NCI-H82 treated with DMSO at 0.1 percent for 48 hours (cell line): ENCODE data around the gene TP53I3.
"Not testable (repeated sequence)": the region's sequence is repeated elsewhere in the genome, so short reads cannot be mapped to it uniquely, and the experiment has no call there.

ENCODE experiments used
- DNase-seq: peaks from one replicate; lab custom pipeline; 2025; ENCODE audit not compliant: unreplicated experiment; lab: John Stamatoyannopoulos, UW

The TP53I3 gene

DNA sequence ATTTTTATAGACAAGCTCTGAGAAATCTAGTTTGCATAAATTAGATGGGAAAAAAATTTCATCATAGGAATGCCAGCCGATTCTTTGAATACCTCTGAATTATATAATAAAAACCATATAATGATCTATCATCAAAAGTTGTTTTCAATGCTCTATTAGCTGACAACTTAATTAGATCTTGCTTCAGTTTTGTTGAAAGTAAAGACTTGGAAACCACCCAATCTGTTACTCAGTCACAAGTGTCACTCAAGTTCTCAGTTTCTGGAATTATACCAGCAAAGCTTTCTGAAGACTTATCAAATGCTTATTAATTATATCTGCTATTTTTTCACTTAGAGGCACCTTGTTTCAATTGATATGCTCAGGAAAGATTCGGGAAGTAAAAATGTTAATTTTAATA lies 17.4 kb upstream of the TP53I3 start:
- no peak for DNase-seq

DNA sequence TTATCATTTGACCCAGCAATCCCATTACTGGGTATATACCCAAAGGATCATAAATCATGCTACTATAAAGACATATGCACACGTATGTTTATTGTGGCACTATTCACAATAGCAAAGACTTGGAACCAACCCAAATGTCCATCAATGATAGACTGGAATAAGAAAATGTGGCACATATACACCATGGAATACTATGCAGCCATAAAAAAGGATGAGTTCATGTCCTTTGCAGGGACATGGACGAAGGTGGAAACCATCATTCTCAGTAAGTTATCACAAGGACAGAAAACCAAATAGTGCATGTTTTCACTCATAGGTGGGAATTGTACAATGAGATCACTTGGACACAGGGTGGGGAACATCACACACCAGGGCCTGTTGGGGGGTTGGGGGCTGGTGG lies 16.1 kb upstream of the TP53I3 start:
- DNase-seq = not testable (repeated sequence)

DNA sequence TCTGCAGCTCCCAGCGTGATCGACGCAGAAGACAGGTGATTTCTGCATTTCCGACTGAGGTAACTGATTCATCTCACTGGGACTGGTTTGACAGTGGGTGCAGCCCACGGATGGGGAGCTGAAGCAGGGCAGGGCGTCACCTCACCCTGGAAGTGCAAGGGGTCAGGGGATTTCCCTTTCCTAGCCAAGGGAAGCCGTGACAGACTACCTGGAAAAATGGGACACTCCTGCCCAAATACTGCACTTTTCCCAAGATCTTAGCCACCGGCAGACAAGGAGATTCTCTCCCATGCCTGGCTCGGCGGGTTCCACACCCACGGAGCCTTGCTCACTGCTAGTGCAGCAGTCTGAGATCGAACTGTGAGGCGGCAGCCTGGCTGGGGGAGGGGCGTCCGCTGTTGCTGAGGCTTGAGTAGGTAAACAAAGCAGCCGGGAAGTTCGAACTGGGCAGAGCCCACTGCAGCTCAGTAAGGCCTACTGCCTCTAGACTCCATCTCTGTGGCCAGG lies 10.6 kb upstream of the TP53I3 start:
- not testable (repeated sequence) for DNase-seq

DNA sequence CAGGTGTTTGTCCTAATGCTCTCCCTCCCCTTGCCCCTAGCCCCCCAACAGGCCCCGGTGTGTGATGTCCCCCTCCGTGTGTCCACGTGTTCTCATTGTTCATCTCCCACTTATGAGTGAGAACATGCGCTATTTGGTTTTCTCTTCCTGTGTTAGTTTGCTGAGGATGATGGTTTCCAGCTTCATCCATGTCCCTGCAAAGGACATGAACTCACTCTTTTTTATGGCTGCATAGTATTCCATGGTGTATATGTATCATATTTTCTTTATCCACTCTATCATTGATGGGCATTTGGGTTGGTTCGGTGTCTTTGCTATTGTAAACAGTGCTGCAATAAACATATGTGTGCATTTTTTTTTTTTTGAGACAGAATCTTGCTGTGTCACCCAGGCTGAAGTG lies 8.6 kb upstream of the TP53I3 start:
- DNase-seq = not testable (repeated sequence)

DNA sequence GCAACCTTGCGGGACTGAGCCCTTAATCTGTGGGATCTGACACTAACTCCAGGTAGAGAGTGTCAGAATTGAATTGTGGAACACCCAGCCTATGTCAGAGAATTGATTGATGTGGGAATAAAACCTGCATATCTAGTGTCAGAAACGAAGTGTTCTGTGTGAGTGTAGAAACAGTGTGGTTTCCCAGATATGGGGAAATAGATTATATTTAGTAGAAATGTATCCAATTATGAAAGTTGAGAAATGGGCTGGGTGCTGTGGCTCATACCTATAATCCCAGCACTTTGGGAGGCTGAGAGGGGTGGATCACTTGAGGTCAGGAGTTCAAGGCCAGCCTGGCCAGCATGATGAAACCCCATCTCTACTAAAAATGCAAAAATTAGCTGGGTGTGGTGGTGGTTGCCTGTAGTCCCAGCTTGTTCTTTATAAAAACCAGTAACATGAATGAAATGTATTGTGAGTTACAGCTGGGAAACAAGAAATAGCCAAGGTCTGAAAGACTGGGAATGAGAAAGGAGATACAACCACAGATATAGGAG lies 4.3 kb upstream of the TP53I3 start:
- no peak for DNase-seq

DNA sequence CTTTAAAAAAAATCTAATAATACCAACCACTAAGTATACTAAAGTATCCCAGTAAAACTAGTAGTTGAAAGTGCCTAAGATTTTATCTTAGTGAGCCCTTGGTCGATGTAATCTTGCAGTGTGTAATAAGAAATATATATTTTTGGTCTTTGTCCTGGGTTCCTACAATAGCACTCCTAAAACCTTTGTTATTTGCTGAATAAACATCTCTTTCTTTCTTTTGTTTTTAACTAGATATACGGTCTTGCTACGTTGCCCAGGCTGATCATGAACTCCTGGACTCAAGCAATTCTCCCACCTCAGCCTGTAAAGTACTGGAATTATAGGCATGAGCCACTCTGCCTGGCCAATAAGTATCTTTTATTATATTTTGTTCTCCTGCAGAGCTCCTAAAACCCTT lies 2.4 kb upstream of the TP53I3 start:
- DNase-seq = no peak

DNA sequence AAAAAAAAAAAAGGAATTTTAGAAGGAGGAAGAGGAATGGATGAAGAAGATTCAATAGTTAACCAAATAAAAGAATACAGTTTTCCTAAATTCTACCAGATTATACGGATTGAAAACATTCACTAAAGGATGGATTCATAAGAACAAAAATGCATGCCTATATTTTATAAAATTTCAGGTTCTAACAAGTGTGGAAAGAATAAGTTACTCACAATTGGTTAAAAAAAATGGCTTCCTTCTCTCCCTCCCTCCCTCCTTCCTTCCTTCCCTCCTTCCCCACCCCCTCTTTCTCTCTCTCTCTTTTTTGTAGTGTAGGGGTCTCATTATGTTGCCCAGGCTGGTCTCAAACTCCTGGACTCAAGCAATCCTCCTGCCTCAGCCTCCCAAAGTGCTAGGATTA lies 1.6 kb upstream of the TP53I3 start:
- no peak for DNase-seq

DNA sequence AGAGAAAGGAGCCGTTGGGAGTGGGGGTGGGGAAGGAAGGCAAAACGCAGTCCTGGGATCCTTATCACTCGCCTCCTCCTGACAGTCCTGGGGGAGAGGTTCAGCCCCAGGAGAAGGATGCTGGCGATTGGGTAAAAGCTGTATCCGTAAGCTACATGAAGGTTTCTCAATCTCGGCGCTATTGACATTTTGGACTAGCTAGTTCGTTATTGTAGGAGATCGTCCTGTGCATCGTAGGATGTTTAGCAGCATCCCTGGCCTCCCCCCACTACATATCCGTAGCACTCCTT lies 511 bp upstream of the TP53I3 start:
- DNase-seq = no peak

DNA sequence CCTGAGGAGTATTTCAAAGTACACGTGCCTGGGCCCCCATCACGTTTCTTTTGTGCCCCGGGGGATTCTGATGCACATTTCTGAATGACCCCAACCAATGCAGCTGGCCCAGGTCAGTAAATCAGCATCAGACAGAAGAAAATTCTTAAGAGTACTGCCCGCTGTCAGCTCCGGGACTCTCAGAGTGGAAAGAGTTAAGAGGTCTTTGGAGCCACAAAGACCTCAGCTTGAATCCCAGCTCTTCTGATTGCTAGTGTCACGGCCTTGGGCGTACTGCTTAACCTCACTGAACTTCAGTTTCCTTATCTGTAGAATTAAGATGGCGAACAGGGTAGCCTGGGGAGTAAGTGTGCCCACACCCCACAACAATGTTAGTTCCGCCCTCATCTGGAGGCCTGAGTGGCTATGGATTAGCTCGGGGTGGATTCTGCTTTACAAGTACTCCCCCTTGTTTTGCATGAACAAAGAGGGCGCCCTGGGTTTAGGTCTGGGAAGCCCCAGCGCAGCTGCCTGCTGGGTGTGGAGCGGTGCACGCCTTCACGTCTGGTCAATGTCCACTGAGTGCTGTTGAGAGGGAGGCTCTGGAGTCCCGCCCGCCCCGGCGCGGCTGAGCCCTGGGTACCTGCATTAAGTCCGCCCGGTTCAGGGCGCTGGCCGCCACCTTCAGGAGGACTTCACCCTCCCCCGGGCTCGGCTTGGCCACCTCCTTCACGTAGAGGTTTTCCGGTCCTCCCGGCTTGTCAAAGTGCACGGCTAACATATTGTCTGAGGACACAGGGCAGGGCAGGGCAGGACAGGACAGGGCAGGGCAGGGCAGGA lies 858 bp downstream of the TP53I3 start:
- peak; percentile 76 for DNase-seq

DNA sequence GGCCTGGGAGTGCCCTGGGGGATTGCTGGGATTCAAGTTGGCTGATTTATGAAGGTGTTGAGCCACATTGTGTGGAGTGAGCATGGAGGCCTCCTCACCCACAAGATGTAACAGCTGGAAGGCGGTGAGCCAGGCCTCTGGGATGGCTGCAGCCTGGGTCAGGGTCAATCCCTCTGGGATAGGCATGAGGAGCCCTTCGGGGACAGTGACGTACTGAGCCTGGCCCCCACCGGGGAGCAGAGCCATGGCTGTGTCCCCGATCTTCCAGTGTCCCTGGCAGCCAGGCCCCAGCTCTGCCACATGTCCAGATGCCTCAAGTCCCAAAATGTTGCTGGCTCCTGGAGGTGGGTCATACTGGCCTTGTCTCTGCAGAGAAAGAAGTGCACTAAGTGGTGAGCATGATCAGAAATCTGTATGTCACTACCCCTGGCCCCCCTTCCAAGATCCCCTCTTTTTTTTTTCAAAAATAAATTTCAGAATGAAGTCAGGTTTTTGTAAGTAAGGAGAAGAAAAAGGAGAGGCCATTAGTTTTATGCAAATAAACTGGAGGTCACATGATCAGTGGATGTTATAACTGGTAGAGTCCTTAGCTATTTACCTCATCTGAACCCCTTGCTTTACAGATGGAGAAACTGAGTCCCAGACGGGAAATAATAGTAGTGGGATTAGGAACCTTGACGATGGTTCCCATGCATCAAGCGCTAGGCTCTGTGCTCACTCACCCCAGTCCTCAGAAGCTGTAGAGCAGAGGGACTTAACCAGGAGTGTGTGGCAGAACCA lies 1.7 kb downstream of the TP53I3 start:
- DNase-seq = no peak

DNA sequence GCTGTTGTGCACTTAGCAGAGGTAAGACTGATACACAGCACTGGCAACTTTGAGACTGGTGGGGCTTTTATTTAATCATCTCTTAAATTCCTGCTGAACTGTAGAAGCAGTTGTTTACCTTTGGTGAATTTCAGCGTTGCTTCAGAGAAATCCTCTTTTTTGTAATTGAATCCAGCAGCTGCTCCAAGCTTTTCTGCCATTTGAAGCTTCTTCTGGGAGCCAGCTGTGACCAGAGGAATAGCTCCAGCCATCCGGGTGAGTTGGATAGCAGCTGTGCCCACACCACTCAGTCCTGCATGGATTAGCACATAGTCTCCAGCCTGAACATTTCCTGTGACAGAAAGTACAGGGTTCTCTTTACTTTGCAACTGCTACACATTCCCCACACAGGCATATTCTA lies 3.9 kb downstream of the TP53I3 start:
- DNase-seq = no peak

DNA sequence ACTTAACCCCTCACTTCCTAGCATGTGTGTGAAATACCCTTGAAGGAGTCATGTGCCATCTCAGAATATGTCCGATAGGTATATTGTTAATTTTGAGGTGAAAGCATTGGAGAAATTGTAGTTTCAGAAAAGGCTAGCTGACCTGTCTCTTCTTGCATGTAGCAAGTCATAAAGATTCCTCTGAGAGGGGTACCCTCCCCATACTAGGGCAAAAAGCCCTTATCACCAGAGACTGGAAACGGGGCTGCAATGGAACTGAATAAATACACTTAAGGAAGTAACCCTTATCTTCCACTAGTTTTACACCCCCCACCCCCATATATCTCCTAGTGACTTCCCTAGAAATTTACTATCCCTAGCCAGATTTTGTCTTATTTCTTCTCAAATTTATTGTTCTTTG lies 6.8 kb downstream of the TP53I3 start:
- DNase-seq = no peak

DNA sequence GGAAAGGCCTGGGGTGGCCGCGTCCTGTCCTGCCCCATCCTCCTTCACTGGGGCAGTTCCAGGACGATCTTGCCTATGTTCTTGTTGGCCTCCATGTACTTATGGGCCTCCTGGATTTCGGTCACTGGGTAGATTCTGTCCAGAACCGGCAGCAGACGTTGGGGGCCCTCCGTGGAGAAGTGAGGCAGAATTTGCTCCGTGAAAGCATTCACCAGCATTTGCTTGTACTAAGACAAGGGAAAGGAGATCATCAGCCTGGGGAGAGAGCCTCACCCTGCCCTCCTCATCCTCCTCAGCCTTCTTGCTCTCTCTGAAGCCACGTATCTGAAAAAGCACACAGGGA lies 7.1 kb downstream of the TP53I3 start:
- no peak for DNase-seq

DNA sequence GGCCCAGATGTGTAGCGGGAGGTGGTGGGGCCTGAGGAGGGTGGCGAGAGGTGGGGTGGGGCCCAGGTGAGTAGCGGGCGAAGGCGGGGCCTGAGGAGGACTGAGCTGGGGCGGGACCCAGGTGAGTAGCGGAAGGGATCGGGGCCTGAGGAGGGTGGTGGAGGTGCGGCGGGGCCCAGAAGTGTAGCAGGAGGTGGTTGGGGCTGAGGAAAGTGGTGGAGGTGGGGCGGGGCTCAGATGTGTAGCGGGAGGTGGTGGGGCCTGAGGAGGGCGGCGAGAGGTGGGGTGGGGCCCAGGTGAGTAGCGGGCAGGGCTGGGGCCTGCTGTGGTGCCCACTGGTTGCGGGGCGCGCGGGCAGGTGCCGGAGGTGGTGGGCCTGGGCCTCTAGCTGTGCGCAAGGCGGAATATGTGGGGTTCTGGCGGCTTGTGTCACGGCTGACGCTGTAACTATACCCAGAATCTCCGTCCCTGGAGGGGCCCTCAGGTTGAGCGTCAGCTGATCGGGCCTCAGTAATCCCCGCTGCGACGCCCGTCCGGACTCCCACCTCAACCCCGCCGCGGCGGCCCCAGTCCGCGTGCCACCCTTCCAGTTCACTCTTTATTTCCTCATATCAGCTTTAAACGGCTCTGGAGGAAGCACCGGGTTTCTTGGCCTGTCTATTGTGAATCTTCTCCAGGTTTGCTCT lies 7.6 kb downstream of the TP53I3 start:
- no peak for DNase-seq

DNA sequence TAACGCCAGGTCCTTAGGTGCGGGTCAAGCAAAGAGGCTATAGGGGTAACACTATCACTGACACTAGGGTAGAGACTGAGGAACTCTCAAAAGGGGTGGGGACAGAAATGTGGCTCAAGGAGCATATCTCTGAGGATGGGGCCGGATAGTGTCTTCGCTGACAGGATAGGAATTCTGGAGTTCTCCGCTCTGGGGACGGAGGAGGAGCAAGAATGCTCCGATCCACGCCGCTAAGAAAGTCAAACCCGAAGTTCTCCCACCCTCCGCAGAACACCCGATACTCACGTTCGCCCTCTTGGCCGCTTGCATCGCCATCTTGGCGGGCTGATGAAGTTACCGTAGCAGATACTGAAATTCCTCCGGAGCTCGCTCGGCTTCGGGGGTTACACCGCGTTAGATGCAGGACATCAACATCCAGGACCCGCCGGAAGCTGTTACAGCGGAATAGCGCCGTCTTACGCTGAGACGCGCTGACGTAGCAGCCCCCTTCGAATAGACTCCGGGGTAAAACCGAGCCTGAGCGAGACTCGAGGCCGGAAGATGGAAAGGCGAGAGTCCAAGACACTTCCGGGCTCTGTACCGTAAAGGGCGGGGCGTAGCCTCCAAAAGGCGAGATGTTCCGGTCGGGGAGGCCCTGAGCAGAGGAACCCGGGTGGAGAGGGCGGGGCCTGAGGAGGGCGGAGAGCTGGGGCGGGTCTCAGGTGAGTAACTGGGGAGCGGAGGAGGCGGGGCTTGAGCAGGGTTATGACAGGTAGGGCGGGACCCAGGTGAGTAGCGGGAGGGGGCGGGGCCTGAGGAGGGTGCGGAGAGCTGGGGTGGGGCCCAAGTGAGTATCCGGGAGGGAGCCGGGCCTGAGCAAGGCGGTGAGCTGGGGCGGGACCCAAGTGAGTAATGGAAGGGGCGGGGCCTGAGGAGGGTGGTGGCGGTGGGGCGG lies 8.5 kb downstream of the TP53I3 start, which contains the start of gene SF3B6:
Gene SF3B6, minus strand, starts transcription at position 412 of the 934 bp plus-strand sequence. Its CDS starts 97 bp downstream, at position 315.
- peak; percentile 98 for DNase-seq

DNA sequence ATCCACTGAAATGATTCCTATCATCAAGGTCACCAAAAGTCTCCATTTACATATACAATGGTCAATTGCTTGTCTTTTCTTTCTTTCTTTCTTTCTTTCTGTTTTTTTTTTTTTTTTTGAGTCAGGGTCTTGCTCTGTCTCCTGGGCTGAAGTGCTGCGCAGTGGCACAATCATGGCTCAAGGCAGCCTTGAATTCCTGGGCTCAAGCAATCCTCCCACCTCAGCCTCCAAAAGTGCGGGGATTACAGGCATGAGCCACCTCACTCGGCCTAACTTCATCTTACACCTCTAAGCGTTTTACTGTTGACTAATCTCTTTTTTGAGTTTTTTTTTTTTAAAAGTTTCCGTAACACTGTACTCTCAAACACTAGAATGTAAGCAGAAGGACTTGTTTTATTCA lies 9.4 kb downstream of the TP53I3 start:
- DNase-seq = no peak

DNA sequence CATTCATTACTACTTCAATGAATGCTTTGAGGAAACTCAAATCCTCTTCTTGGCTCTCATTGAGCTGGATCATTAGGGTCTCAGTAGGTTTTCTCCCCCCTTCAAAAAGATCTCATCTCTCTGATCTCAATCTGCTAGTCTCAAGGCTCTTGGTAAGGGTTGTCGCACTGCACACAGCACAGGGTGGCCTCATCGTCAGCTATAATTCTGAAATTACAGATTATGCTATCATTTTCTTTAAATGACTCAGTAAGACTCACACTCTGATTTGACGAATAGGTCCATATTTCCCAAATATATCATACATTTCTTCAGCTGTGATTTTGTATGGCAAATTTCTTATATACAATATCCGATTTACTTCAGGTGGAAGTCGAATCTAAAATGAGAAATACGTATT lies 10.8 kb downstream of the TP53I3 start:
- DNase-seq = no peak

DNA sequence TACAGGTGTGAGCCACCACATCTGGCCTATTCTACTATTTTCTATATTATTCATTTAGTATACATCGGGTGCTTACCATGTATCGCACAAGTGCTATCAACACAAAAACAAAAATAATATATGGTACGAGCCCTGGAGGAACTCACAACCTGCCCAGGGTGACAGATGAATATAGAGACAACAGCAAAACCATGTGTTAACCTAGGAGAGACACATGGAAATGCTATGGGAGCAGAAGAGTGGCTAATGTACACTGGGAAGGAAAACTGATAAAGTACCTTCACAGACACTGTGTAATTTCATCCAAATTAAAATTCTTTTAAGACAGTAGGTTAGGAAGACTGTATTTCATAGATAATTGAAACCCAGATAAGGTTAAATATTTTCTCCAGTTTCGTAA lies 12.4 kb downstream of the TP53I3 start:
- no peak for DNase-seq

DNA sequence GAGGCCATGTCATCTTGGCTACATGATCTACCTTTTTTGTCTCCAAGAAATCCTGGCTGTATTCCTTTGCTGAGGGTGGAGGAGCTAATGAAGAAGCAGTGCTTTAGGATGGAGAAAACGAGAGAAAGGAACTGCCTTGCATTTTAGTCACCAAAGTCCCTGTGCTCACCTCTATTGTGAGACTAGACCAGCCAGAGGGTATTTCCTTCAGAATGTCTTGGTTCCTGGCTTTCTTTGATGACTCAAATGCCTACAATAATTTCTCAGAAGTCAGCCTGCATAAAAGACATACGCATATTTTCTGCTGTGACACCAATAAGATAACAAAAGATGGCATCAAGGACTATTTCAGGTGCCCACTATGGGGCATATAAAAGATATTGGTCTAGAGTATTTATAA lies 19.3 kb downstream of the TP53I3 start:
- no peak for DNase-seq

DNA sequence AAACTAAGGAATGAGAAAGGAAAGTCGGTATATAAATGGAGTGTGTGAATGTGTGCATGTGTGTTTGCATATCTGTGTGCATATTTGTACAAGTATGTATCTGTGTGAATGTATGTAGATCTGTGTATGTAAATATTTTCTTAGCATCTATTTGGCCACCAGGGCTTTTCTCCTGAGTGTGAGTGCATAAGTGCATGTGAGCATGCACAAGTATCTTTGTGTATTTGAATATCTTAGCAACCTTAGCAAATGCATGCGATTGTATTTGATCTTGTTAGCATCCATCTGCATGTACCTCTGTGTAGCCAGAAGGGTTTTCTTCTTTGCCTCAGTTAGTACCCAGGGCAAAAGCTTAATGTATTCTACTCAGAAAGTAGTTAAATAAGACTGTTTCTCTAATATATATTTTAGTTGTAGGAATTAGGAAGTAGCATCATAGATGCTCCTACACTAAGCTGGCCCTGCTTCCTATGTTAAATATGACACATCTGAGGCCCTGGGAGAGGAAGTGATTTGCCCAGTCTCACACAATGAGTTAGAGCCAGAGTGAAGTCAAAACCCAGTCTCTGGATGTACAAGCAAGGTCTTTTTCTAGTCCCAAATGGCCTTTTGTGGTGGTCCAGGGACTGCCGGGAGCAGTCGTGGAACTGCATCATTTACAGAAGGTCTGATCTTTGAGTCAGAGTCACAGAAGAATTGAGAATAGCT lies 25.9 kb downstream of the TP53I3 start:
- DNase-seq = no peak
